IMR-90 (cell line): ENCODE results near the gene CD3E. TPM values are rescaled to one million over a fixed set of nuclear protein-coding genes. Genes with fewer than 3 reads are reported as not detected.

Source experiments
- ATAC-seq: fragments of 200-7000 bp; cut with Tn5 transposase; 2 replicates; pipeline ENCODE4 v1.9.1; 2020; ENCODE audit warnings: low read depth, mild to moderate bottlenecking, moderate library complexity
- BruUV-seq: library from RNA; stranded (reverse); fragments of 400-500 nt; replicated peaks from 2 replicates; lab custom pipeline; 2021; lab: Mats Ljungman, UMichigan
- CTCF ChIA-PET: fragments of 300-600 bp; formaldehyde crosslinking; extraction: SDS; loops from one replicate; lab custom pipeline; 2021; ENCODE audit warnings: antibody characterized with exemption; lab: Yijun Ruan, JAX
- POLR2A ChIA-PET: fragments of 300-600 bp; sonication (Branson Sonifier 250); formaldehyde crosslinking; loops from one replicate; lab custom pipeline; 2022; ENCODE audit warnings: antibody characterized with exemption; ENCODE audit not compliant: unreplicated experiment; lab: Charles Lee
- DNase-seq: peaks from one replicate; pipeline ENCODE4 v3.0.0; 2013
- H2AFZ ChIP-seq: replicated peaks from 2 replicates; pipeline ENCODE3; 2013; ENCODE audit warnings: low read length, mild to moderate bottlenecking; ENCODE audit not compliant: poor library complexity
- H2AK5ac ChIP-seq: 2 replicates; pipeline ENCODE4 v1.6.1; 2013; ENCODE audit warnings: low read depth, low read length, inconsistent platforms
- H2AK9ac ChIP-seq: replicated peaks from 2 replicates; pipeline ENCODE3; 2013; ENCODE audit warnings: mild to moderate bottlenecking, low read depth, low read length, moderate library complexity; ENCODE audit not compliant: poor library complexity
- H2BK120ac ChIP-seq: 2 replicates; pipeline ENCODE4 v1.6.1; 2013; ENCODE audit warnings: low read depth, low read length, inconsistent platforms
- H2BK15ac ChIP-seq: 3 replicates; pipeline ENCODE4 v1.6.1; 2013; ENCODE audit warnings: low read depth, low read length, inconsistent platforms
- H2BK20ac ChIP-seq: 2 replicates; pipeline ENCODE4 v1.6.1; 2013; ENCODE audit warnings: low read depth, mild to moderate bottlenecking, inconsistent platforms, low read length, moderate library complexity
- H2BK5ac ChIP-seq: 2 replicates; pipeline ENCODE4 v1.6.1; 2013; ENCODE audit warnings: mild to moderate bottlenecking, low read depth, low read length, inconsistent platforms; ENCODE audit not compliant: poor library complexity, severe bottlenecking
- H3K14ac ChIP-seq: replicated peaks from 2 replicates; pipeline ENCODE4 v1.6.1; 2013; ENCODE audit warnings: low read depth, low read length, inconsistent platforms
- H3K18ac ChIP-seq: 2 replicates; pipeline ENCODE4 v1.6.1; 2013; ENCODE audit warnings: low read depth, low read length, control low read depth
- H3K23ac ChIP-seq: 2 replicates; pipeline ENCODE4 v1.6.1; 2013; ENCODE audit warnings: low read depth, low read length, inconsistent platforms
- H3K27ac ChIP-seq: 2 replicates; pipeline ENCODE4 v1.5.1; 2013; ENCODE audit warnings: mild to moderate bottlenecking, control low read depth, low read length; ENCODE audit not compliant: insufficient read depth
- H3K27me3 ChIP-seq: 2 replicates; pipeline ENCODE4 v1.6.1; 2013; ENCODE audit warnings: low read length; ENCODE audit not compliant: control insufficient read depth, insufficient read depth
- H3K36me3 ChIP-seq: 2 replicates; pipeline ENCODE4 v1.6.1; 2013; ENCODE audit warnings: low read length, mixed read lengths; ENCODE audit not compliant: control insufficient read depth, insufficient read depth
- H3K4ac ChIP-seq: 2 replicates; pipeline ENCODE4 v1.6.1; 2013; ENCODE audit warnings: low read depth, low read length, inconsistent platforms
- H3K4me1 ChIP-seq: 2 replicates; pipeline ENCODE4 v1.6.1; 2013; ENCODE audit warnings: low read length, mixed read lengths; ENCODE audit not compliant: control insufficient read depth, insufficient read depth
- H3K4me2 ChIP-seq: 2 replicates; pipeline ENCODE4 v1.6.1; 2013; ENCODE audit warnings: low read depth, mild to moderate bottlenecking, control low read depth, low read length, moderate library complexity
- H3K4me3 ChIP-seq: 2 replicates; pipeline ENCODE4 v1.5.1; 2013; ENCODE audit warnings: low read depth, mild to moderate bottlenecking, control low read depth, low read length, moderate library complexity; ENCODE audit not compliant: insufficient read depth
- H3K56ac ChIP-seq: 2 replicates; pipeline ENCODE4 v1.6.1; 2013; ENCODE audit warnings: low read length, inconsistent platforms; ENCODE audit not compliant: insufficient read depth; ENCODE audit errors: extremely low read depth
- H3K79me1 ChIP-seq, 2 experiments: 2 replicates each; pipeline ENCODE4 v1.6.1; 2013; ENCODE audit warnings: low read length in 2 of 2, inconsistent platforms in 1 of 2, low read depth in 1 of 2
- H3K9ac ChIP-seq: 2 replicates; pipeline ENCODE4 v1.6.1; 2013; ENCODE audit warnings: low read depth, low read length, control low read depth
- H3K9me1 ChIP-seq: 2 replicates; pipeline ENCODE4 v1.6.1; 2013; ENCODE audit warnings: low read length, inconsistent platforms; ENCODE audit not compliant: insufficient read depth
- H3K9me3 ChIP-seq: 2 replicates; pipeline ENCODE4 v1.6.1; 2013; ENCODE audit warnings: low read length; ENCODE audit not compliant: control insufficient read depth, insufficient read depth
- H4K20me1 ChIP-seq: 2 replicates; pipeline ENCODE4 v1.6.1; 2013; ENCODE audit warnings: low read length, inconsistent platforms; ENCODE audit not compliant: insufficient read depth
- H4K5ac ChIP-seq: 2 replicates; pipeline ENCODE4 v1.6.1; 2013; ENCODE audit warnings: mild to moderate bottlenecking, low read depth, low read length, control low read depth
- H4K8ac ChIP-seq, 2 experiments: 2 replicates each; pipeline ENCODE4 v1.6.1; 2013; ENCODE audit warnings: low read depth in 2 of 2, low read length in 2 of 2, control low read depth in 1 of 2, inconsistent platforms in 1 of 2
- H4K91ac ChIP-seq: 2 replicates; pipeline ENCODE4 v1.6.1; 2013; ENCODE audit warnings: low read depth, low read length, inconsistent platforms; ENCODE audit not compliant: insufficient read depth
- BHLHE40 ChIP-seq: fragments of 150-350 bp; IDR thresholded peaks from 2 replicates; pipeline ENCODE4 v1.6.1; 2016; ENCODE audit warnings: mild to moderate bottlenecking, low read depth, low read length
- CEBPB ChIP-seq: IDR thresholded peaks from 2 replicates; pipeline ENCODE4 v1.6.1; 2012; ENCODE audit warnings: low read depth, low read length, improper control_type of control experiment
- CHD1 ChIP-seq: IDR thresholded peaks from 2 replicates; pipeline ENCODE4 v1.6.1; 2012; ENCODE audit warnings: low read depth, low read length, improper control_type of control experiment
- ELK1 ChIP-seq: fragments of 150-350 bp; IDR thresholded peaks from 2 replicates; pipeline ENCODE4 v1.6.1; 2016; ENCODE audit warnings: low read depth, mild to moderate bottlenecking, low read length, moderate library complexity, borderline replicate concordance
- FOS ChIP-seq: fragments of 150-350 bp; IDR thresholded peaks from 2 replicates; pipeline ENCODE4 v1.6.1; 2016; ENCODE audit warnings: low read depth, low read length
- MAFK ChIP-seq: IDR thresholded peaks from 2 replicates; pipeline ENCODE4 v1.6.1; 2012; ENCODE audit warnings: low read depth, low read length, improper control_type of control experiment
- MAZ ChIP-seq: IDR thresholded peaks from 2 replicates; pipeline ENCODE4 v1.6.1; 2012; ENCODE audit warnings: low read depth, mild to moderate bottlenecking, low read length, improper control_type of control experiment, moderate library complexity, borderline replicate concordance
- MXI1 ChIP-seq: IDR thresholded peaks from 2 replicates; pipeline ENCODE4 v1.6.1; 2012; ENCODE audit warnings: low read depth, mild to moderate bottlenecking, low read length, moderate library complexity, borderline replicate concordance
- POLR2A ChIP-seq: IDR thresholded peaks from 2 replicates; pipeline ENCODE4 v1.6.1; 2012; ENCODE audit warnings: mild to moderate bottlenecking, low read depth, low read length
- RAD21 ChIP-seq: IDR thresholded peaks from 2 replicates; pipeline ENCODE4 v1.6.1; 2012; ENCODE audit warnings: low read length, improper control_type of control experiment
- SMC3 ChIP-seq: fragments of 150-350 bp; IDR thresholded peaks from 2 replicates; pipeline ENCODE4 v1.6.1; 2016; ENCODE audit warnings: low read depth, mild to moderate bottlenecking, antibody characterized with exemption, low read length, moderate library complexity
- USF2 ChIP-seq: fragments of 150-350 bp; IDR thresholded peaks from 2 replicates; pipeline ENCODE4 v1.6.1; 2017; ENCODE audit warnings: mild to moderate bottlenecking, antibody characterized with exemption, low read length, low read depth
- WGBS, 2 experiments: methylation state at CpG; one replicate each; pipeline versions ENCODE4 v1.1.5 to v1.1.7; 2013; ENCODE audit warnings: missing lambda C conversion rate in 2 of 2; ENCODE audit not compliant: insufficient read length in 1 of 2; ENCODE audit errors: extremely low coverage in 2 of 2; 5-methylcytosine and 5-hydroxymethylcytosine counted together
- dilution Hi-C: fragments of 300-500 bp; cut with HindIII; formaldehyde crosslinking; loops from one replicate; pipeline ENCODE4 v1.14.3; 2018; ENCODE audit warnings: low sequenced_read_pairs; ENCODE audit not compliant: unreplicated experiment
- in situ Hi-C: fragments of 300-500 bp; cut with MboI; formaldehyde crosslinking; loops from 3 replicates; pipeline ENCODE4 v1.14.3; 2019; ENCODE audit warnings: low sequenced_read_pairs, inconsistent platforms, mixed read lengths
- intact Hi-C: fragments of 100-400 bp; cut with micrococcal nuclease; formaldehyde crosslinking; loops from 2 replicates; pipeline ENCODE4 v1.10.0; 2022
- polyA plus RNA-seq, 3 experiments: library from polyadenylated mRNA; depleted of rRNA; stranded (reverse); fragments of >200 nt; gene quantifications; 2 replicates each; pipeline ENCODE4 v1.2.3, GENCODE V29; 2012; ENCODE audit warnings: low replicate concordance in 1 of 3
- total RNA-seq: library from RNA; depleted of rRNA; stranded (reverse); fragments of >200 nt; gene quantifications from 2 replicates; pipeline ENCODE4 v1.2.3, GENCODE V29; 2012

The CD3E gene
- total and polyA plus RNA-seq, 2 of the 4 experiments (the other 2 are of a cell fraction): not detected

GRCh38 chr11:118310781-118311485 is 6.4 kb downstream of the CD3E start:
- Histone ChIP-seq H3K9me3 (no peaks in the 10 kb centered on the region), H2AK5ac (no peak overlapping the region), H3K9me1 (no peaks in the 10 kb centered on the region), H2BK20ac (no peak overlapping the region), H4K20me1 (no peaks in the 10 kb centered on the region), H3K27me3 (peaks cover 14% of the 10 kb centered on the region; the same call in 1 of the 2 replicates), H2AFZ (no peak overlapping the region), H3K4me1 (no peaks in the 10 kb centered on the region), H3K9ac (no peak overlapping the region), H3K4me3 (no peak overlapping the region), H2AK9ac (no peak overlapping the region), H3K23ac (no peak overlapping the region), H2BK120ac (no peak overlapping the region), H3K36me3 (no peaks in the 10 kb centered on the region), H2BK15ac (no peak overlapping the region), H3K56ac (no peak overlapping the region), H3K14ac (no peak overlapping the region), H3K79me1 (no peaks in the 10 kb centered on the region), H4K91ac (no peak overlapping the region), H3K4me2 (no peak overlapping the region), H4K8ac (no peak overlapping the region), H2BK5ac (no peak overlapping the region), H3K4ac (no peak overlapping the region), H3K27ac (no peak overlapping the region), H3K18ac (no peak overlapping the region), H4K5ac (no peak overlapping the region)
- WGBS, 2 experiments: no CpG with 5 or more reads among the region's 3 CpGs
- no peak for TF ChIP-seq CEBPB
- no peak for TF ChIP-seq ELK1
- TF ChIP-seq RAD21: no peak
- TF ChIP-seq CHD1: no peak
- no peak for TF ChIP-seq BHLHE40
- TF ChIP-seq FOS: no peak
- no peak for TF ChIP-seq SMC3
- no peak for TF ChIP-seq MXI1
- TF ChIP-seq MAFK: no peak
- no peak for TF ChIP-seq MAZ
- no peak for TF ChIP-seq POLR2A
- TF ChIP-seq USF2: no peak
- ATAC-seq (no peak), DNase-seq (no peak)
- CTCF ChIA-PET: no interaction called here
- dilution Hi-C loops (no loop called here), intact Hi-C loops (no loop called here), in situ Hi-C loops (no loop called here)
- POLR2A ChIA-PET: no interaction called here
- no TSS peak for BruUV-seq
